ENCODE measurements around the gene SCRN2.

SCRN2 gene

DNA sequence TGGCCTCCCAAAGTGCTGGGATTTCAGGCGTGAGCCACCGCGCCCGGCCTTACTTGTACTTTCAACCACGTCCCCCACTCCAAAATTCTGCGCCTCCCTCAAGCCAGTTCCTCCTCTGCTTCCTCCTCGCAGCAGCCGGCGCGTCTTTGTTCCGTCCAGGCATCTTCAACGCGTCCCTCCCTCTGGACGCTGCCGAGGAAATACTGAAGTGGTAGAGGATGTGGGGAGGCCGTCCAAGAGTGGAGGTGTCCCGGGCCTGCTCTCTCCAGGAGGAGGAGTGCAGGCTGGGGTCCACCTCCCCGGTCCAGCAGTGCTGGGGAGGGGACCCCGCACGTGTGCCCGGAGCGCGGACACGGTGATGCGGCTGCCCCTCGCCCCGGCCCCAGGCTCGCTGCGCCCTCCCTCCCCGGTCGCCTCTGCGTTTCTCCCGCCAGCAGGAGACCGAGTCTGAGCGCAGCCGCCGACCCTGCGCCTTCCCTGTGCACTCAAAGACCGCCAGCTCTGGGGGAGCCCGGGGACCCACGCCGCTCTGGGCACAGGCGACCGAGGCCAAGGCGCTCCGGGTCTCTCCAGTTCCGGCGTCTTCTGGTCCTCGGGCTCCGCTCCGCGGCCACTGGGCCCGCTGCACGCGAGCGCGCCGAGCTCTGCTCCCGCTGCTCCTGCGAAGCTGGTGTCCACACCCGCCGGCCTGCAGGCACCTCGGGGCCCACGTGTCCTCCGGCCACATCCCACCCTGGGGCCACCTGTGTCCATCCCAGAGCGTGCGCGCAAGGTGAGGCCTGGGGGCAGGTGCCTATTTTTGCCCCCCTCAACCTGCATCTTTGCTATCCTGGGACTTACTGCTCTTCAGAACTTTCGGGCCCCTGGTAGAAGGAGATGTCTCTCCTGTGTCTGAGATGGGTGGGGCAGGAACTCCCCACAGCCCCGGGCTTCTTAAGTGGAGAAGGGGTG is 51.2 kb downstream of the SCRN2 start:
- no peak overlapping the region for H3K27ac ChIP-seq
- TF ChIP-seq, protein P1, sequence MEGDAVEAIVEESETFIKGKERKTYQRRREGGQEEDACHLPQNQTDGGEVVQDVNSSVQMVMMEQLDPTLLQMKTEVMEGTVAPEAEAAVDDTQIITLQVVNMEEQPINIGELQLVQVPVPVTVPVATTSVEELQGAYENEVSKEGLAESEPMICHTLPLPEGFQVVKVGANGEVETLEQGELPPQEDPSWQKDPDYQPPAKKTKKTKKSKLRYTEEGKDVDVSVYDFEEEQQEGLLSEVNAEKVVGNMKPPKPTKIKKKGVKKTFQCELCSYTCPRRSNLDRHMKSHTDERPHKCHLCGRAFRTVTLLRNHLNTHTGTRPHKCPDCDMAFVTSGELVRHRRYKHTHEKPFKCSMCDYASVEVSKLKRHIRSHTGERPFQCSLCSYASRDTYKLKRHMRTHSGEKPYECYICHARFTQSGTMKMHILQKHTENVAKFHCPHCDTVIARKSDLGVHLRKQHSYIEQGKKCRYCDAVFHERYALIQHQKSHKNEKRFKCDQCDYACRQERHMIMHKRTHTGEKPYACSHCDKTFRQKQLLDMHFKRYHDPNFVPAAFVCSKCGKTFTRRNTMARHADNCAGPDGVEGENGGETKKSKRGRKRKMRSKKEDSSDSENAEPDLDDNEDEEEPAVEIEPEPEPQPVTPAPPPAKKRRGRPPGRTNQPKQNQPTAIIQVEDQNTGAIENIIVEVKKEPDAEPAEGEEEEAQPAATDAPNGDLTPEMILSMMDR (conservative IDR thresholded peaks at IDR 0.05; ENCODE audit: low read depth, low read length), result no peak
- H2AFZ ChIP-seq (ENCODE audit: low read depth), result no peak overlapping the region
- H3K27me3 ChIP-seq (ENCODE audit: insufficient read depth, low read depth), result peaks cover 14% of the 10 kb centered on the region; the same call in 1 of the 2 replicates
- H3K4me3 ChIP-seq (IDR thresholded peaks at IDR 0.05; ENCODE audit: insufficient read depth, low read depth, low read length), result no peak overlapping the region
- no peaks in the 10 kb centered on the region for H3K79me2 ChIP-seq (ENCODE audit: insufficient read depth, low read depth)
- no peaks in the 10 kb centered on the region for H3K4me1 ChIP-seq (ENCODE audit: low read depth, poor library complexity, severe bottlenecking)
- H3K9ac ChIP-seq, result no peak overlapping the region
- no peaks in the 10 kb centered on the region for H4K20me1 ChIP-seq (ENCODE audit: insufficient read depth)
- H3K4me2 ChIP-seq, result no peak overlapping the region
- H3K36me3 ChIP-seq (ENCODE audit: insufficient read depth), result no peaks in the 10 kb centered on the region
